K562 (cell line): ENCODE data around the gene GPR32. TPM values are rescaled to one million over a fixed set of nuclear protein-coding genes. Genes with fewer than 3 reads are reported as not detected.

Experiments
- CEBPB ChIP-seq: fragments of 450-650 bp; IDR thresholded peaks from 2 replicates; pipeline ENCODE4 v1.6.1; 2016; ENCODE audit warnings: missing genetic modification characterization, missing compliant biosample characterization
- EHMT2 ChIP-seq: fragments of 450-650 bp; IDR thresholded peaks from 2 replicates; pipeline ENCODE4 v1.6.1; 2018; ENCODE audit warnings: antibody characterized with exemption
- ELF1 ChIP-seq: fragments of 200-800 bp; sonication (Bioruptor generic); IDR thresholded peaks from 2 replicates; pipeline ENCODE4 v1.6.1; 2016; ENCODE audit warnings: missing genetic modification characterization, missing compliant biosample characterization
- FOS ChIP-seq: IDR thresholded peaks from 3 replicates; pipeline ENCODE4 v1.6.1; 2011; ENCODE audit not compliant: insufficient read length; ENCODE audit errors: extremely low read depth
- HDAC3 ChIP-seq: fragments of 450-650 bp; IDR thresholded peaks from 2 replicates; pipeline ENCODE4 v1.6.1; 2018; ENCODE audit warnings: borderline replicate concordance, mild to moderate bottlenecking, moderate library complexity; ENCODE audit not compliant: partially characterized antibody
- SIX5 ChIP-seq, 2 experiments: IDR thresholded peaks; 2 replicates each; pipeline ENCODE4 v1.6.1; 2011; ENCODE audit warnings: low read length in 2 of 2, borderline replicate concordance in 1 of 2, low read depth in 1 of 2, mild to moderate bottlenecking in 1 of 2, moderate library complexity in 1 of 2; ENCODE audit not compliant: insufficient read depth in 1 of 2
- ZNF699 ChIP-seq: fragments of 250-450 bp; sonication (Bioruptor Pico); IDR thresholded peaks from 2 replicates; pipeline ENCODE4 v1.8.0; 2021; ENCODE audit warnings: mild to moderate bottlenecking, moderate library complexity; ENCODE audit not compliant: insufficient replicate concordance
- polyA plus RNA-seq, 8 experiments: library from polyadenylated mRNA; depleted of rRNA in 4 of 8; stranded (reverse) in 5 of 8; unstranded in 3 of 8; fragments of >200 nt; fragmentation: Nextera tagmentation in 2 of 8; fragmentation: Illumina TruSeq in 1 of 8; extraction: Ambion mirVana in 2 of 8; extraction: Trizol in 1 of 8; gene quantifications; 2 replicates each; pipeline versions ENCODE4 v1.2.1 to v1.2.3, GENCODE V29; 2011 to 2014; ENCODE audit warnings: inconsistent platforms in 1 of 8, missing spikeins in 1 of 8
- total RNA-seq, 7 experiments: library from RNA; depleted of rRNA in 6 of 7; stranded (reverse); fragments of >200 nt in 6 of 7; fragmentation: Illumina TruSeq in 2 of 7; extraction: Trizol in 2 of 7; gene quantifications; 2 replicates each; pipeline versions ENCODE4 v1.2.1 to v1.2.3, GENCODE V29; 2011 to 2021; ENCODE audit warnings: low replicate concordance in 1 of 7
- TF ChIP-seq, protein P1 (sequence below): fragments of 450-650 bp; IDR thresholded peaks from 2 replicates; pipeline ENCODE4 v1.6.1; 2016; ENCODE audit warnings: mild to moderate bottlenecking, moderate library complexity
- TF ChIP-seq, protein P2 (sequence below), 2 experiments: fragments of 250-450 bp in 1 of 2; fragments of 450-650 bp in 1 of 2; sonication (Bioruptor Pico) in 1 of 2; IDR thresholded peaks; 2 replicates each; pipeline versions ENCODE4 v1.6.1 to v1.8.0; 2016 to 2021; ENCODE audit warnings: mild to moderate bottlenecking in 2 of 2, moderate library complexity in 2 of 2, missing compliant biosample characterization in 1 of 2, missing genetic modification characterization in 1 of 2

The GPR32 gene
- total and polyA plus RNA-seq, 9 of the 15 experiments (the other 6 are each of a cell fraction or from before 2014, with no cell fraction given) = not detected

DNA sequence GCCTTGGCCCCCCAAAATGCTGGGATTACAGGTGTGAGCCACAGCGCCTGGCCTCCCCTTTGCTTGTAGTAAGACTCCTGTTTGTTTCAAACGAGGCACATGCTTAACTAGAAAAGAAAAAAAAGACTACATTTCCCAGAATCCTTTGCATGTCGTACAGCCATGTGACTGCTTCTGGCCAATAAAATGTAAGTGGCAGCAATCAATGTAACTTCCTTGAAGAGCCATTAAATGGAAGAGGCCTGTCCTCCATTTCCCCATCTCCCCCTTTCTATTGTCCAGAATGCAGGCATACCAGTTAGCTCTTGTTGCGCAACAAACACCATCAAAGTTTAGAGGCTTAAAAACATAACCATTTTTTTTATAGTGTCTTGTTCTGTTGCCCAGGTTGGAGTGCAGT, 10.4 kb upstream of the GPR32 start (continued):
- TF ChIP-seq, protein P1, sequence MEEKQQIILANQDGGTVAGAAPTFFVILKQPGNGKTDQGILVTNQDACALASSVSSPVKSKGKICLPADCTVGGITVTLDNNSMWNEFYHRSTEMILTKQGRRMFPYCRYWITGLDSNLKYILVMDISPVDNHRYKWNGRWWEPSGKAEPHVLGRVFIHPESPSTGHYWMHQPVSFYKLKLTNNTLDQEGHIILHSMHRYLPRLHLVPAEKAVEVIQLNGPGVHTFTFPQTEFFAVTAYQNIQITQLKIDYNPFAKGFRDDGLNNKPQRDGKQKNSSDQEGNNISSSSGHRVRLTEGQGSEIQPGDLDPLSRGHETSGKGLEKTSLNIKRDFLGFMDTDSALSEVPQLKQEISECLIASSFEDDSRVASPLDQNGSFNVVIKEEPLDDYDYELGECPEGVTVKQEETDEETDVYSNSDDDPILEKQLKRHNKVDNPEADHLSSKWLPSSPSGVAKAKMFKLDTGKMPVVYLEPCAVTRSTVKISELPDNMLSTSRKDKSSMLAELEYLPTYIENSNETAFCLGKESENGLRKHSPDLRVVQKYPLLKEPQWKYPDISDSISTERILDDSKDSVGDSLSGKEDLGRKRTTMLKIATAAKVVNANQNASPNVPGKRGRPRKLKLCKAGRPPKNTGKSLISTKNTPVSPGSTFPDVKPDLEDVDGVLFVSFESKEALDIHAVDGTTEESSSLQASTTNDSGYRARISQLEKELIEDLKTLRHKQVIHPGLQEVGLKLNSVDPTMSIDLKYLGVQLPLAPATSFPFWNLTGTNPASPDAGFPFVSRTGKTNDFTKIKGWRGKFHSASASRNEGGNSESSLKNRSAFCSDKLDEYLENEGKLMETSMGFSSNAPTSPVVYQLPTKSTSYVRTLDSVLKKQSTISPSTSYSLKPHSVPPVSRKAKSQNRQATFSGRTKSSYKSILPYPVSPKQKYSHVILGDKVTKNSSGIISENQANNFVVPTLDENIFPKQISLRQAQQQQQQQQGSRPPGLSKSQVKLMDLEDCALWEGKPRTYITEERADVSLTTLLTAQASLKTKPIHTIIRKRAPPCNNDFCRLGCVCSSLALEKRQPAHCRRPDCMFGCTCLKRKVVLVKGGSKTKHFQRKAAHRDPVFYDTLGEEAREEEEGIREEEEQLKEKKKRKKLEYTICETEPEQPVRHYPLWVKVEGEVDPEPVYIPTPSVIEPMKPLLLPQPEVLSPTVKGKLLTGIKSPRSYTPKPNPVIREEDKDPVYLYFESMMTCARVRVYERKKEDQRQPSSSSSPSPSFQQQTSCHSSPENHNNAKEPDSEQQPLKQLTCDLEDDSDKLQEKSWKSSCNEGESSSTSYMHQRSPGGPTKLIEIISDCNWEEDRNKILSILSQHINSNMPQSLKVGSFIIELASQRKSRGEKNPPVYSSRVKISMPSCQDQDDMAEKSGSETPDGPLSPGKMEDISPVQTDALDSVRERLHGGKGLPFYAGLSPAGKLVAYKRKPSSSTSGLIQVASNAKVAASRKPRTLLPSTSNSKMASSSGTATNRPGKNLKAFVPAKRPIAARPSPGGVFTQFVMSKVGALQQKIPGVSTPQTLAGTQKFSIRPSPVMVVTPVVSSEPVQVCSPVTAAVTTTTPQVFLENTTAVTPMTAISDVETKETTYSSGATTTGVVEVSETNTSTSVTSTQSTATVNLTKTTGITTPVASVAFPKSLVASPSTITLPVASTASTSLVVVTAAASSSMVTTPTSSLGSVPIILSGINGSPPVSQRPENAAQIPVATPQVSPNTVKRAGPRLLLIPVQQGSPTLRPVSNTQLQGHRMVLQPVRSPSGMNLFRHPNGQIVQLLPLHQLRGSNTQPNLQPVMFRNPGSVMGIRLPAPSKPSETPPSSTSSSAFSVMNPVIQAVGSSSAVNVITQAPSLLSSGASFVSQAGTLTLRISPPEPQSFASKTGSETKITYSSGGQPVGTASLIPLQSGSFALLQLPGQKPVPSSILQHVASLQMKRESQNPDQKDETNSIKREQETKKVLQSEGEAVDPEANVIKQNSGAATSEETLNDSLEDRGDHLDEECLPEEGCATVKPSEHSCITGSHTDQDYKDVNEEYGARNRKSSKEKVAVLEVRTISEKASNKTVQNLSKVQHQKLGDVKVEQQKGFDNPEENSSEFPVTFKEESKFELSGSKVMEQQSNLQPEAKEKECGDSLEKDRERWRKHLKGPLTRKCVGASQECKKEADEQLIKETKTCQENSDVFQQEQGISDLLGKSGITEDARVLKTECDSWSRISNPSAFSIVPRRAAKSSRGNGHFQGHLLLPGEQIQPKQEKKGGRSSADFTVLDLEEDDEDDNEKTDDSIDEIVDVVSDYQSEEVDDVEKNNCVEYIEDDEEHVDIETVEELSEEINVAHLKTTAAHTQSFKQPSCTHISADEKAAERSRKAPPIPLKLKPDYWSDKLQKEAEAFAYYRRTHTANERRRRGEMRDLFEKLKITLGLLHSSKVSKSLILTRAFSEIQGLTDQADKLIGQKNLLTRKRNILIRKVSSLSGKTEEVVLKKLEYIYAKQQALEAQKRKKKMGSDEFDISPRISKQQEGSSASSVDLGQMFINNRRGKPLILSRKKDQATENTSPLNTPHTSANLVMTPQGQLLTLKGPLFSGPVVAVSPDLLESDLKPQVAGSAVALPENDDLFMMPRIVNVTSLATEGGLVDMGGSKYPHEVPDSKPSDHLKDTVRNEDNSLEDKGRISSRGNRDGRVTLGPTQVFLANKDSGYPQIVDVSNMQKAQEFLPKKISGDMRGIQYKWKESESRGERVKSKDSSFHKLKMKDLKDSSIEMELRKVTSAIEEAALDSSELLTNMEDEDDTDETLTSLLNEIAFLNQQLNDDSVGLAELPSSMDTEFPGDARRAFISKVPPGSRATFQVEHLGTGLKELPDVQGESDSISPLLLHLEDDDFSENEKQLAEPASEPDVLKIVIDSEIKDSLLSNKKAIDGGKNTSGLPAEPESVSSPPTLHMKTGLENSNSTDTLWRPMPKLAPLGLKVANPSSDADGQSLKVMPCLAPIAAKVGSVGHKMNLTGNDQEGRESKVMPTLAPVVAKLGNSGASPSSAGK = peak; percentile 59
- TF ChIP-seq FOS (peak; percentile 88), SIX5 (IDR thresholded peaks at IDR 0.05; ENCODE audit: borderline replicate concordance in 1 of 2, insufficient read depth in 1 of 2, low read depth in 1 of 2, low read length in 2 of 2) (peak; percentile 69 to 81; a peak in 3 of 4 replicates), HDAC3 (no peak), CEBPB (tag) (peak; percentile 98), ZNF699 (CRISPR knock-in tag) (no peak), ELF1 (tag) (peak; percentile 79), EHMT2 (peak; percentile 51; the same call in 1 of the 2 replicates)
- TF ChIP-seq, protein P2, sequence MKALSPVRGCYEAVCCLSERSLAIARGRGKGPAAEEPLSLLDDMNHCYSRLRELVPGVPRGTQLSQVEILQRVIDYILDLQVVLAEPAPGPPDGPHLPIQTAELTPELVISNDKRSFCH (CRISPR knock-in tag; IDR thresholded peaks at IDR 0.05) = no peak
- TF ChIP-seq, protein P2 (tag; IDR thresholded peaks at IDR 0.05) = peak; percentile 35; the same call in 1 of the 2 replicates
